Cardiac fibroblast (primary cell): ENCODE results near the gene TMCC1.

Experiments
- DNase-seq, 2 donors: peaks; one replicate each; pipeline versions ENCODE4 v3.0.0 to v3.0.0-alpha.2; 2010; ENCODE audit warnings: low read depth in 2 of 2
- H3K4me3 ChIP-seq, 2 donors: replicated peaks in 1 of 2; 1 replicate in 1 of 2; 2 replicates in 1 of 2; pipeline ENCODE4 v1.5.1; 2011; ENCODE audit warnings: low read depth in 2 of 2, low read length in 2 of 2, mild to moderate bottlenecking in 2 of 2, moderate library complexity in 1 of 2
- CTCF ChIP-seq: IDR thresholded peaks from one replicate; pipeline ENCODE4 v1.5.1; 2011; ENCODE audit warnings: low read depth, mild to moderate bottlenecking, low read length, inconsistent platforms

TMCC1 gene

GRCh38 chr3:129638481-129638880 lies 255.0 kb downstream of the TMCC1 start:
- DNase-seq: no peak
- no peak overlapping the region for H3K4me3 ChIP-seq
- no peak for TF ChIP-seq CTCF

- no peak overlapping the region for H3K4me3 ChIP-seq
- no peak for DNase-seq
- no peak for TF ChIP-seq CTCF
Observed at GRCh38 chr3:129636082-129636481, 257.4 kb downstream of the TMCC1 start.

GRCh38 chr3:129635656-129636055 lies 257.9 kb downstream of the TMCC1 start:
- no peak for DNase-seq
- TF ChIP-seq CTCF: no peak
- no peak overlapping the region for H3K4me3 ChIP-seq

GRCh38 chr3:129633751-129634481 lies 259.6 kb downstream of the TMCC1 start:
- no peak for TF ChIP-seq CTCF
- H3K4me3 ChIP-seq: no peak overlapping the region
- DNase-seq: no peak

GRCh38 chr3:129632977-129633376 lies 260.5 kb downstream of the TMCC1 start:
- no peak for TF ChIP-seq CTCF
- DNase-seq: no peak
- H3K4me3 ChIP-seq: no peak overlapping the region

- no peak for TF ChIP-seq CTCF
- no peak overlapping the region for H3K4me3 ChIP-seq
- DNase-seq: no peak
Observed at GRCh38 chr3:129632556-129632955, 261.0 kb downstream of the TMCC1 start.

- no peak for DNase-seq
- no peak overlapping the region for H3K4me3 ChIP-seq
- no peak for TF ChIP-seq CTCF
Observed at GRCh38 chr3:129632056-129632455, 261.5 kb downstream of the TMCC1 start.
